ENCODE data around the gene PRKCD.
A peak's percentile ranks its signal among the peaks of the same experiment; 100 is the strongest.

The PRKCD gene

DNA sequence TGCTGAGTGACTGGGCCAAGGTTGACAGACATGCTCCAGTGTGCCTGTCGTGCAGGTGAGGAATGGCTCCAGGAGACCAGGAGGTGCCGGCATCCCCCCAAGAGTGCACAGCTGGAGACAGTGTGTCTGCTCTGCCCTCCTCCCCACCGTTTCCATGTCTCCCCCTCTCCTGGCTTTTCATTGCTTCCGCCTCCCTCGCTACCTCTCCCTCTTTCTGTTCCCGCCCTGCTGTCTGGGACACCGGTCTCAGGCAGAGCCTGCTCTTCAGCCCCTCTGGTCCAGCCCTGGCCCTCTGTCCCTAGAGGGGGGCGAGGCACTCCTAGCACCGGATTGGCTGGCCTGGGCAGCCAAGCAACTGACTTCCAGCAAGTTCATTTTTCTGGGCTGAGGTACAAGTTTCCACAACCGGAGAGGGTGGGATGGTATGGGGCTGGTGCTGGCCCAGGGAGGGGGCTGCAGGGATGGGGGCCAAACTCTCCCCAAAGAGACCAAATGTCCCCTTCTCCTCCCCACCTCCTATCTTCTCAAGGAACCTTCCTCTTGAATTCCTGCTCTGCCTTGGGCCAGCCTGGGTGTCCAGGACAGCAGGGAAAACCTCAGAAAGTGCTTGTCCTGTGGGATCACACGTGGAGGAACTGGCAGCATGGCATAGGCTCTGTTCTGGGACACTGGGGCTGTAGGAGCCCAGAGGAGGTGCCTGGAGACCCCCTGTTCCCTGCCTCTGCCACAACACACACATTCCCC lies 32.6 kb downstream of the PRKCD start:
- no peak for DNase-seq

GRCh38 chr3:53194210-53195065 lies 33.4 kb downstream of the PRKCD start:
- peak in 1 of 2 experiments; percentile 13 for DNase-seq

- no peak for DNase-seq
These were observed 34.0 kb downstream of the PRKCD start for GRCh38 chr3:53195066-53195450.

- peak; percentile 23 to 45 for DNase-seq
These were observed 34.9 kb downstream of the PRKCD start for GRCh38 chr3:53195602-53196574.

DNA sequence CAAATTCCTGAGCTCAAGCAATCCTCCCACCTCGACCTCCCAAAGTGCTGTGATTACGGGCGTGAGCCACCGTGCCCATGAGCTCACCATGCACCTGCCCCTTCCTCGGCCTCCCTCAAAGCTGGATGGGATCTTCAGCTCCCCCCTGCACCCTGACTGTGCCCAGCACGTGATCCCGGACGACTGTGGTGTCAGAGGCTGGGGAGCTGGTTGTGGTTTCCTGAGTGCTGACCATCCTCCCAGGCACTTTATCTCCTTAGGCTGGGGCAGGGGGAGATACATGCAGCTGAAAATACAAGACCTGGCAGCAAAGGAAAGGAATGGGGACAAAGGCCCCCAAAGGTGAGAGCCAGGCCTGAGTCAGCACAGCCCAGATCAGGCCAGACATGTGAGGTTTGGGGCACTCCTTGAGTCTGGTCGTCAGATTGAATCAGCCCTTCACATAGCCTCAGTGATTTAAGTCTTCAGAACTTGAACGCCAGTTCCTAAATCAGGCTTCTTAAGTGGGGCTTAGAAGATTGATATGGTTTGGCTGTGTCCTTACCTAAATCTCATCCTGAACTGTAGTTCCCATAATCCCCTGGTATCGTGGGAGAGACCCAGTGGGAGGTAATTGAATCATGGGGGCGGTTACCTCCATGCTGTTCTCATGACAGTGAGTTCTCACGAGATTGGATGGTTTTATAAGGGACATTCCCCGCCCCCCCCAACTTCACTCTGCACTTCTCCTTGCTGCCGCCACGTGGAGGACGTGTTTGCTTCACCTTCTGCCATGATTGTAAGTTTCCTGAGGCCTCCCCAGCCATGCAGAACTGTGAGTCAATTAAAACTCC lies 35.8 kb downstream of the PRKCD start:
- peak; percentile 23 to 44 for DNase-seq

DNA sequence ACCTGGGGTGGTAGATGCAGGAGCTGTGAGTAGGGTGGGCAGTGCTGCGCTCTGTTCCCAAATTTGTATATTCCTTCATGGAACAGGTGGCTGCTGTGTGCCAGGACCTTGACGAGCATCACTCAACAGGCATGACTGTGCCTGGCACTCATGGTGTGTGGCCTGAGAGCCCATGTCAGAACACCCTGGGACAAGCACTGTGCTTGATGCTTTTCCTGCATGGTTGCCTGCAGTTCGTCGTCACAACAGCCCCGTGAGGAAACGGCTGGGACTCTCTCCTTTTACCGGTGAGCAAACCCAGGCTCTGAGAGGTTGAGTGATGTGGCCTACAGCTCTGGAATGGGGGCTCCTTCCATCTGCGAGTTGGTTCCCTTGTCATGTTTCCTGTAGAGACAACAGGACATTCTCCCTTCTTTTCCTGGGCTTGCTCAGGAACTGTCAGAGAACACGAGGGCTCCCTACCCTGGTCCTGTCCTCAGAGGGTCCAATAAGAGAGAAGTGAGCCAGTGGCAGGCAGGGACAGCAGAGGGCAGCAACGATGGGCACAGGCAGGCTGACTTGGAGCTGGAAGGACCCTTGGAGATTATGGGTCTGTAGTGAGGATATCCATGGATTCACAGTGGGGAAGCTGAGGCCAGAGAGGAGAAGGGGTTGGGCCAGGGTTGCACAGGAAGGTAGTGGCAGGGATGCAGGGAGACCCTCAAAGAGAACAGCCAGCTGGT lies 37.4 kb downstream of the PRKCD start:
- DNase-seq = no peak

- DNase-seq = no peak
These were observed 38.0 kb downstream of the PRKCD start for GRCh38 chr3:53198996-53199395.

DNA sequence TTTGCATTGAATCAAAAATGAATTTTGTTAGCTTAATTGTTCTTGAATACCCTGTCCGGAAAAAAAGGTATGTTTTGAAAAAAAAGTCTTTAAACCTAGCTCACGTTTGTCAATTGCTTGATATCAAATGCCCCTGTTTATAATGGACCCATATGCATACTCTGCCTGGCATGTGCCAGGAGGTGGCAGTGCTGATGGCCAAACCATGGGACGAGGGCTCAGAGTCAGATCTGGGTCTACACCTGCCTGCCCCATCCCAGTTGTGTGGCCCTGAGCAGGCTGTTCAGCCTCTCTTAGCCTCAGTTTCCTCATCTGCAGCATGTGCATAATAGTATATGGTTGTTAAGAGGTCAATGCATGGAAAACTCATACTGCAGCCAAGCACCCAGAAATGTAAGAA lies 38.8 kb downstream of the PRKCD start:
- peak in 1 of 2 experiments; percentile 15 for DNase-seq

GRCh38 chr3:53200501-53201498 lies 39.8 kb downstream of the PRKCD start:
- no peak for DNase-seq

DNA sequence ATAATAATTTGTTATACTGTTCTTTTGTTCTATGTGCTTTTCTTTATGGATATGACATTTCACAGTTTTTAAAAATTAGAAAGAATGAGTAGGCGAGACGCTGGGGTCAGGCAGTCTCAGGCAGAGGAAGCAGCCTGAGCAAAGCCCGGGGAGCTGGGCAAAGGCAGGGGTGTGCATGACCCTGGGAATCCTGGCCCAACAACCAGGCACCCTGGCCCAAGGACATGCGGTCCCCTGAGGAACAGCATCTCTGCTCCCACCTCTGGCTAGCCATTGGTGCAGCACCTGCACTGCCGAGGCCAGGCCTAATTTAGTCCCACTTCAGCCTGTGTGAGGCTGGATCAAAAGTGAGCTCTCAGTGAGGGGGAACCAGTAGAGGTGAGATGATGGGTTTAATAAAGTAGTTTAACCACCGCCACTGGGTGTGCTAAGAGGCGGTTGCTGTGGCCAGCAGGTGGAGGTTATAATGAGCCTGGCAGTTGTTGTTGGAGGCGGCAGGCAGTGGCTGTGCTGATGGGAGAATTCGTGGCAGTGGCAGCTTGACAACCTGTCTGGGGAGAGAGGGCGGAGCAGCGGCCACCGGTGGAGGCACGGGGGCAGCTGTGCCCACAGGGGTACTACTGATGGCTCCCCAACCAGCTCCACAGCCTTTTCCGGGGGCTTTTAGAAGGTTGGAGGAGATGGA lies 41.5 kb downstream of the PRKCD start:
- no peak for DNase-seq

DNA sequence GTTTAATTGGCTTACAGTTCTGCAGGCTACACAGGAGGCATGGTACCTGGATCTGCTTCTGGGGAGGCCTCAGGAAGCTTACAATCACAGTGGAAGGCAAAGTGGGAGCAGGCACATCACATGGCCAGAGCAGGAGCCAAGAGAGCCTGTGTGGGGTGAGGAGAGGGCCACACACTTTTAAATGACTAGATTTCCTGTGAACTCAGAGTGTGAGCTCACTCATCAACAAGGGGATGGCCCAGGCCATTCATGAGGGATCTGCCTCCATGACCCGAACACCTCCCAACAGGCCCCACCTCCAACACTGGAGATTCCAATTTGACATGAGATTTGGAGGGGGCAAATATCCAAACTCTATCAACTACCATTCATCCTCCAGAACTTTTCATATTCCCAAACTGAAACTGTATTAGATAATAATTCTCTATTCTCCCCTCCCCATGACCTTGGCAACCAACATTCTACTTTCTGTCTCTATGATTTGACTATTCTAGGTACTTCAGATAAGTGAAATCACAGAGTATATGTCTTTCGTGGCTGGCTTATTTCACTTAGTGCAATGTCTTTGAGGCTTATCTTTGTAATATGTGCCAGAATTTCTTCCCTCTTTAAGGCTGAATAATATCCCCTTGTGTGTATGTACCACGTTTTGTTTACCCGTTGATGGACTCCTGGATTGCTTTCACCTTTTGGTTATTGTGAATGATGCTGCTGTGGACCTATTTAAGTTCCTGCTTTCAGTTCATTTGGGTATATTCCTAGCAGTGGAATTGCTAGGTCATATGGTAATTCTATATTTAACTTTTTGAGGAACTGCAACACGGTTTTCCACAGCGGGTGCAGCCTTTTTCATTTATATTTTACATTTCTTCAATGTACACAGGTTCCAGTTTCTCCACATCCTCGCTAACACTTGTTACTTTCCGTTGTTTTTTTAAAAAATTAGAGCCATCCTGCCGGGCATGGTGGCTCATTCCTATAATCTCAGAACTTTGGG lies 51.0 kb downstream of the PRKCD start:
- no peak for DNase-seq

DNA sequence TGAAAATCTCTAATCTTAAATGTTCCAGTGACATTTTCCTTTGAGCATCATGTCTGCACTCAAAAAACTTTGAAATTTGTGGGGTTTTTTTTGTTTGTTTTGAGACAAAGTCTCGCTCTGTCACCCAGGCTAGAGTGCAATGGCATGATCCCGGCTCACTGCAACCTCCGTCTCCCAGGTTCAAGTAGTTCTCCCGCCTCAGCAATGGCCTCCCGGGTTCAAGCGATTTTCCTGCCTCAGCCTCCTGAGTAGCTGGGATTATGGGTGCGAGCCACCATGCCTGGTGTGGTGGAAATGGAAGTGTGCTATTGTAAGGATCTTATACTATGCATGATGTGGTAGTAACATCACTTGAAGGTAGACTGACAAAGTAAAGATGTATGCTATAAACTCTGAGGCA lies 52.3 kb downstream of the PRKCD start:
- no peak for DNase-seq

DNA sequence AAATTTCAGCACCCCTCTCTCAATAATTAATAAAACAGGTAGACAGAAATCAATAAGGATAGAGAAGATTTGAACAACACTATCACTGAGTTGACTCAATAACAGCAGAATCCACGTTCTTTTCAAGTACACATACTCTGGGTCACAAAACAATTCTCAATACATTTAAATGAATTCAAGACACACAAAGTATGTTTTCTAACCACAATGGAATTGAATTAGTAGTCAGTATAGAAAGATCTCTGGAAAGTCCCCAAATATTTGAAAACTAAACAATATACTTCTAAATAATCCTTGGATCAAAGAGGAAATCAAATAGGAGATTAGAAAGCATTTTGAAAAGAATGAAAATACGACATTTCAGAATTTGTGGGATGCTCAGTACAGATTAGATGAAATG lies 54.8 kb downstream of the PRKCD start:
- no peak for DNase-seq

DNA sequence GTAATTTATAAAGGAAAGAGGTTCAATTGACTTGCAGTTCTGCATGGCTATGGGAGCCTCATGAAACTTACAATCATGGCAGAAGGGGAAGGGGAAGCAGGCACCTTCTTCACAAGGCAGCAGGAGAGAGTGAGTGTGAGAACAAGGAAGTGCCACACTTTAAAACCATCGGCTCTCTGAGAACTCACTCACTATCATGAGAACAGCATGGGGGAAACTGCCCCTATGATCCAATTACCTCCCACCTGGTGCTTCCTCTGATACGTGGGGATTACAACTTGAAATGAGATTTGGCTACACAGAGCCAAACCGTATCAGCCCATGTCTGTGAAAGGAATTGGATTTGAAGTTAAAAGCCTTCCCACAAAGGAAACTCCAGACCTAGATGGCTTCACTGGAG lies 55.7 kb downstream of the PRKCD start:
- peak; percentile 27 to 76 for DNase-seq

- DNase-seq = no peak
These were observed 56.2 kb downstream of the PRKCD start for GRCh38 chr3:53217175-53217574.

DNA sequence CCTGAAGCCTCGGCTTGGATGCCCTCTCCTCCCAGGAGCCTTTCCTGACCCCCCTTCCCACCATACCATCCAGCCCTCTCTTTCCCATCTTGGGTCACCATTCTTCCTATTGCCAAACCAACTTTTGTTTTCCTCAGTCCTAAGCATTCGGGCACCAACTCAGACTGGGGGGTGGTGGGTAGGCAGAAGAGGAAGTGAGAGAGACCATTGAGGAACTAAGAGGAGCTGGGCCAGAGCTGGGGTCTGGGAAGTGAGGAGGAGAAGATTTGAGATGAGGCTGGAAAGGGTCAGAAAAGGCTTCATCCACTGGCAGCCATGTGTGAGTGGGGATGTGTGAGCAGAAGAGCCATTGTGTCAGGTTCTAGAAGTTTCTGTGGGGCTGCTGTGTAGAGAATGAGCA lies 57.1 kb downstream of the PRKCD start:
- DNase-seq = no peak

- DNase-seq = peak; percentile 78 to 83
These were observed 59.0 kb downstream of the PRKCD start for GRCh38 chr3:53219895-53220483.

GRCh38 chr3:53221345-53221744 lies 60.3 kb downstream of the PRKCD start:
- DNase-seq = no peak

Measured in NCI-H524 (cell line).